HG02798 (cell line): ENCODE data around the gene ROMO1.
A peak's percentile ranks its signal among the peaks of the same experiment; 100 is the strongest.

Experiments
- ATAC-seq: cut with Tn5 transposase; IDR thresholded peaks from one replicate; pipeline ENCODE4 v1.9.1; 2021; ENCODE audit warnings: mild to moderate bottlenecking; ENCODE audit not compliant: unreplicated experiment, poor library complexity

Gene ROMO1

DNA sequence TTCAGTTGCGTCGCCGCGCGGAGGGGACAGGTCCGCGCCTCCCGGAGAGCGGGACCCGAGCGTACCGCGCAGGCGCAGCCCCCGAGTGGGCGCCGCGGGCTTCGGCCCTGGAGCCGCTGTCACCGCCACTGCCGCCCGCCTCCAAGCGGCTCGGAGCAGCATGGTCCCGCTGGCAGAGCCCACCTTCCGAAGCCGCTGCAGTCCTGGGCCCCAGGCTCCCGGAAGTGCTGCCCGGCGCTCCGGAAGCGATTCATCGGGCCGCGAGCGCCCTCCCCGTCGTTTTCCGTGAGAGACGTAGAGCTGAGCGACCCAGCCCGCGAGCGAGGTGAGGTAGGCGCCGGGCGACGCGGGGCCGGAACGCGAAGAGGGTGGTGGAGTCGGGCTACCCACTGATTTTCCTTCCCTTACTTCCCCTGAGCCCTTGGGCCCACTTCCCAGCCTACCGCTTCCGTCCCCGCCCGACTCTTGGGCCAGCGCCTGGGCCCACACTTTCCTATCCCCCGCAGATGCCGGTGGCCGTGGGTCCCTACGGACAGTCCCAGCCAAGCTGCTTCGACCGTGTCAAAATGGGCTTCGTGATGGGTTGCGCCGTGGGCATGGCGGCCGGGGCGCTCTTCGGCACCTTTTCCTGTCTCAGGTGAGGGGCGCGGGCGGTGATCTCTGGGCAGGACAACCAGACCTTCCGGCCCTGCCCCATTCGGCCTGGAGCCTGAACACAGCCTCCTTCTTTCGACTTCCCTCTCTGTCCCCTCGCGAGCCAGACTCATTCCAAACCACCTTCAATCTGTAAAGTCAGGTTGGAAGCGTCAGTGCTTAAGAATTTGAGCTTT is at the start of gene ROMO1, which contains the start of gene NFS1:
Gene ROMO1 (plus strand): TSS at position 279 of the 830 bp plus-strand sequence. CDS start 228 bp downstream, at position 507.
Gene NFS1 (minus strand): TSS at position 226 of the 830 bp plus-strand sequence. CDS start 64 bp downstream, at position 162.
- ATAC-seq, result peak; percentile 82

DNA sequence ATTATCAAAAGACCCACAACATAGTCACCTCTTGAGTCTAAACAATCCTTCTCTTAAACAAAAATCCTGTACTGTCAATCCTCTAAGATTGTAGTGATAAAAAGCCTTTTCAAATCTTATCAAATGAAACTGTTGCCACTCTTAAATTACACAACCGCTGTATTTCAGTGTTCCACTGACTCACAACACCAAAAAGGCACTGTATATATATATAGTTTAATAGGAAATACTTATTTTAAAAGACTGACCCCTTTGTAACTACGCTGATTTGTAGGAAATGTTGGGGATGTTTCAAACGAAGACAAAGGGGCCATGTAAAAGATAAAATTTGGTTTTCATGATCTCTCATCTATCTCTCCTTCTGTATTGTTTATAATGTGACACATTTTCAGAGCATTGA is 48.6 kb upstream of the ROMO1 start:
- ATAC-seq, result no peak

GRCh38 chr20:35651958-35652357 is 47.2 kb upstream of the ROMO1 start:
- ATAC-seq, result no peak

DNA sequence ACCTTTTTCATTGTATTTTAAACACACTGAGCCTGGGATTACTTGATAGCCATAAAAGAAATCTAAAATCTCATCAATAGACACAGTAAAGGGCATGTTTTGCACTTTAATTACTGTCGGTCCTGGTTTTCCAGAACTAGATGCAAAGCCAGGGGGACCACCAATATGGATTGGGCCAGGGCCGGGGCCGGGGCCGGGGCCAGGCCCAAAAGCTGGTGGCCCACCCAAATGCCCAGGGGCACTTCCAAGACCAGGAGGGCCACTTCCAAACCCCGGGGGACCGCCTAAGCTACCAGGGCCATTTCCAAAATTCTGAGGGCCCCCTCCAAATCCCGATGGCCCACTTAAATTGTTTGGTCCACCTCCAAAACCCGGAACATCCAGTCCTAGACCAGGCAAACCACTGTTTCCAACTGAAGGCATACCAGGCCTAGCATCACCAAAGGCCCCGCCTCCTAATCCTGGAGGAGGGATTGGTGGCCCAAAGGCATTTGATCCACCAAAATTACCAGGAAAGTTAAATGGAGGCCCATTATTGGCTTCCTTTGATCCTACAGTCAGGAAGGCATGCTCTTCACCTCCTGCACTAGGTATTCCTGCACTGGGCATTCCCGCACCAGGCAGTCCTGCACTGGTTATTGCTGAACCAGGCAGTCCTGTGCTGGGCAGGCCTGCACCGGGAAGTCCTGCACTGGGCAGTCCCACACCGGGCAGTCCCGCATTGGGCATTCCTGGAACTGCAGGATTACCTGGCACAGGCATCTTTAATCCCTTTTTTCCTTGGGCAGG is 46.4 kb upstream of the ROMO1 start:
- ATAC-seq, result no peak

- no peak for ATAC-seq
Measured at GRCh38 chr20:35653430-35653734, 45.8 kb upstream of the ROMO1 start.

- ATAC-seq, result no peak
Measured at GRCh38 chr20:35653893-35654292, 45.3 kb upstream of the ROMO1 start.

DNA sequence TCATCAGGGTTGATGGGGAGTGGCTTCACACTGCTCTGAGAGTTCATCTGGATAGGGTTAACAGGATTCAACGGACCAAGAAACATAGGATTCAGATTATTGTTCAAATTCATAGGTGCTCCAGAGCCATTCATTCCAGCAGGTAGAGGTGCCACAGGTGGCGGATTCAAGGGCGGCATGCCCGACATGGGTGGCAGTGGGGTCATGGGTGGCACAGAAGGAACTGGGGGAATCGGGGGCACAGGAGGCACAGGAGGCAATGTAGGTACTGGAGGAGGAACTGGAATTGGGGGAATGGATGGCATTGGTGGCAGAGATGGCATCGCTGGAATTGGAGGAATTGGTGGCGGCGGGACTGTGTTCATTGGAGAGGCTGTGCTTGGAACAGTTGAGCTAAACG is 44.8 kb upstream of the ROMO1 start:
- ATAC-seq, result no peak

GRCh38 chr20:35657271-35657670 is 41.9 kb upstream of the ROMO1 start:
- no peak for ATAC-seq

DNA sequence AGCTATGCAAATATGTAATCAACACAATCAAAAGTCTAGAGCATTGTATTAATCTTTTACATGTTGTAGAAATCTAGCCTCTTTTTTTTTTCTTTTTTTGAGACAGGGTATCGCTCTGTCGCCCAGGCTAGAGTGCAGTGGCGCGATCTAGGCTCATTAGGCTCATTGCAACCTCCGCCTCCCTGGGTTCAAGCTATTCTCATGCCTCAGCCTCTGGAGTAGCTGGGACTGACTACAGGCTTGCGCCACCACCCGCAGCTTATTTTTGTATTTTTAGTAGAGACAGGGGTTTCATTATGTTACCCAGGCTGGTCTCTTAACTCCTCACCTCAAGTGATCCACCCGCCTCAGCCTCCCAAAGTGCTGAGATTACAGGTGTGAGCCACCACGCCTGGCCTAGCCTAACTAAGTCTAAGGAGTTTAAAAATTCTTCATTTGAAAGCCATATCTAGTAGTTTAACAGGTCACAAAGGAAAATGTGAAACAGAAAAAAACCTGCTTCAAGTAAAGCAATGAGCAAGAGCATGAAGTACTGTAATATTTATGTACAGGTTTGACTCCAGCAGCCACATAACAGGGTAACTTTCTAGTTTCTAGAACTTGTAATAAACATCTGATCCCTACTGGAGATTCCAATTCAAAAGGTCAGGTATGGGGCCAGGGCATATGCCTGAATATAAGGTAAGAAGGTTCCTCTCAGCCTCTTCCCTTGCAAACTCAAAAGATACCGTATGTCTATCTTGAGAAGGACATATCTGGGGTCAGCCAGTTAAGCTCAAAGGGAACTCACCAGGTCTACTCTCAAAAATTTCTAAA is 38.9 kb upstream of the ROMO1 start:
- no peak for ATAC-seq

DNA sequence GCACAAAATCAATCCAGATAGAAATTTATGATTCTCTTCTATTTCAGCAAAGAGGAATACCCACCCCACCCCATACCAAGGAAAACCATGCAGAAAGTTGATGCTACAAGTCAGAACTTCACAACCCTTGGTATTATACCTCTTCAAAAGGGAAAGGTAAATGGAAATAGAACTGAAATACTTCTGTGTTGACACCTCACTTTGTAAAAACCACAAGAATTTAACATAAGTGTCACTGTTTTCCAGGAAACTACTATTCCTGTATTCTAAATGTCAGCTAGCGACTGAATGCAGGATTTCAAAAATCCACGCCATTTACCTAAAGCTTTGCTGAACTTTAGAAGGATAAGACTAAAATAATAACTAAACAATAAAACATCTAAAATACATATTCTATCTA is 38.2 kb upstream of the ROMO1 start:
- no peak for ATAC-seq

DNA sequence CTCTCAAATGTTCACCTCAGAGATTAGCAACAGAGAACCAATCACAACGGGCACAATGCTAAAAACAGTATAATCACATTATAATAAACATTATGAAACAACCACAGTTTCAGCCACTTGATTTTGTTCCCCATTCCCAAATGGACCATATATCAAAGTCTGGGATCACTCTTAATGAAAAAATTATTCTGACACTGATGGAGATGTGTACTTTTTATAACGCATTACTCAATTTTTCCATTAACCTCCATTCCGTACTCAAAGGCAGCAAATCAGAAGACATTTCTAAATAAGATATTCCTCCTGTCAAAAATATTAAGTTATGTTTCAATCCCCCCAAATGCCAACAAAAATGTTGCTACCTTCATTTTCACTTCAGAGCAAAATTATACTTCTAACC is 37.3 kb upstream of the ROMO1 start:
- no peak for ATAC-seq

GRCh38 chr20:35662551-35662950 is 36.7 kb upstream of the ROMO1 start:
- ATAC-seq, result no peak

- ATAC-seq, result peak; percentile 25
Measured at GRCh38 chr20:35663516-35664465, 35.4 kb upstream of the ROMO1 start.

DNA sequence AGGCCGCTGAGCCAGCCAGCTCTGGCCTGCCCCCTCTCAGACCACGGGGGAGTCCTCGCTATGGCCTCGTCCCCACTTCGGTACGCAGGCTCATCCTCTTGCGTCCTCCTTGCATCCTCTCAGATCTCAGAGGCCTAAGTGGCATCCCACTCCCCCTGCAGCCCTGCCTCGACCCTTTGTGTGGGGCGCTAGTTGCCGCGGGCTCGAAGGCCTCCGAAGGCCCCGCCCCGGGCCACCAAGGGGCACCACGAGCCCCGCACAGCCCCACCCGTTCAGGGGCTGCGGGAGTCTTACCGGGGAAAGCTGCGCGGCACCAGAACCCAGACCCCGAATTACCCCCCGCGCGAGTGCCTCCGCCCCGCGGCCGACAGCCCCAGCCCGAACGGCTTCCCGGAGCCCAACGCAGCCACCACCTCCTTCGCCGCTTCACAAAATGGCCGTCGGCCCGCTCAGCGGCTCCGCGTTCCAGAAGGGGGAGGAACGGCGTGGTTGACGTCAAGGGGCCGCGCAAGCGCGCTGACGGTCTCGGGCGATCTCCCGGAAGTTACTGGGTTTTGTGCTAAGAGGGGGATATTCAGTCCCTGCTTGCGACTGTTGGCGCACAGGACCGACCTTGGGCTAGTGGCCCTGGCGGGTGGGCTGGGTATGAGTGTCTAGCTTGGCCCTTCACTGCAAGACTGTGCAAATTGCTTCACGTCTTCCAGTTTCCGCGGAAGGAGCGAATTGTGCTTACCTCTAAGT is 34.6 kb upstream of the ROMO1 start, which contains the start of the genes CPNE1 and RBM12:
Gene CPNE1 (minus strand): TSS at position 435 of the 741 bp plus-strand sequence. CDS start 31,977 bp downstream, outside the sequence.
Gene RBM12 (minus strand): TSS at position 435 of the 741 bp plus-strand sequence. CDS start 9,578 bp downstream, outside the sequence.
- ATAC-seq, result peak; percentile 85

DNA sequence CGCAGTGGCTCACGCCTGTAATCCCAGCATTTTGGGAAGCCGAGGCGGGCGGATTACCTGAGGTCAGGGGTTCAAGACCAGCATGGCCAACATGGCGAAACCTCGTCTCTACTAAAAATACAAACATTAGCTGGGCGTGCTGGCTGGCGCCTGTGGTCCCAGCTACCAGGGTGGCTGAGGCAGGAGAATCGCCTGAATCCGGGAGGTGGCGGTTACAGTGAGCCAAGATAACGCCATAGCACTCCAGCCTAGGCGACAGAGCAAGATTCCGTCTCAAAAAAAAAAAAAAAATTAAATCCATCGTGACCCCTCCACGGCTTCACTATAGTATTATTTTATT is 33.3 kb upstream of the ROMO1 start:
- no peak for ATAC-seq

GRCh38 chr20:35669221-35669620 is 30.0 kb upstream of the ROMO1 start:
- no peak for ATAC-seq

- no peak for ATAC-seq
Measured at GRCh38 chr20:35669681-35670080, 29.5 kb upstream of the ROMO1 start.

GRCh38 chr20:35673884-35674283 is 25.3 kb upstream of the ROMO1 start:
- no peak for ATAC-seq

- no peak for ATAC-seq
Measured at GRCh38 chr20:35674921-35675320, 24.3 kb upstream of the ROMO1 start.
